Stomach (tissue), 9 donors: ENCODE measurements around the gene ALK. TPM values are rescaled to one million over a fixed set of nuclear protein-coding genes. Genes with fewer than 3 reads are reported as not detected.
"Not testable (repeated sequence)": the region's sequence is repeated elsewhere in the genome, so short reads cannot be mapped to it uniquely, and the experiment has no call there.

ENCODE experiments used
- DNase-seq, 2 donors: peaks; one replicate each; pipeline versions ENCODE4 v3.0.0 to v3.0.0-alpha.2; 2013 to 2019
- H3K27ac ChIP-seq, 5 donors: fragments of 200-600 bp in 4 of 5; sonication (generic) in 4 of 5; one replicate each; pipeline ENCODE4 v1.5.1; 2013 to 2019; ENCODE audit warnings: mild to moderate bottlenecking in 1 of 5, moderate library complexity in 1 of 5
- H3K27me3 ChIP-seq, 3 donors: fragments of 200-600 bp; sonication (generic); one replicate each; pipeline ENCODE4 v1.5.1; 2017 to 2019; ENCODE audit warnings: mixed run types in 1 of 3
- H3K36me3 ChIP-seq, 4 donors: fragments of 200-600 bp; sonication (generic); 1 replicate in 3 of 4; 2 replicates in 1 of 4; pipeline ENCODE4 v1.5.1; 2016 to 2019
- H3K4me1 ChIP-seq, 4 donors: fragments of 200-600 bp; sonication (generic); one replicate each; pipeline ENCODE4 v1.5.1; 2016 to 2019
- H3K4me3 ChIP-seq, 4 donors: fragments of 200-600 bp; sonication (generic) in 3 of 4; one replicate each; pipeline ENCODE4 v1.5.1; 2016 to 2019; ENCODE audit warnings: mild to moderate bottlenecking in 1 of 4
- H3K9me3 ChIP-seq, 4 donors: fragments of 200-600 bp; sonication (generic); one replicate each; pipeline ENCODE4 v1.5.1; 2016 to 2019
- CTCF ChIP-seq, 7 experiments: fragments of 450-650 bp in 4 of 7; fragments of 200-600 bp in 3 of 7; sonication (generic) in 3 of 7; IDR thresholded peaks; one replicate each; pipeline ENCODE4 v1.5.1; 2016 to 2019; ENCODE audit warnings: antibody characterized with exemption in 7 of 7, control low read depth in 2 of 7, mild to moderate bottlenecking in 1 of 7
- EP300 ChIP-seq: sonication (generic); formaldehyde crosslinking; IDR thresholded peaks from one replicate; pipeline ENCODE4 v1.6.1; 2017; ENCODE audit warnings: antibody characterized with exemption
- POLR2A ChIP-seq, 4 donors: fragments of 450-650 bp; IDR thresholded peaks; one replicate each; pipeline ENCODE4 v1.6.1; 2016; ENCODE audit warnings: antibody characterized with exemption in 4 of 4, control low read depth in 2 of 4, mild to moderate bottlenecking in 1 of 4, moderate library complexity in 1 of 4
- POLR2AphosphoS5 ChIP-seq, 3 donors: sonication (generic); formaldehyde crosslinking; IDR thresholded peaks; one replicate each; pipeline ENCODE4 v1.6.1; 2016; ENCODE audit warnings: antibody characterized with exemption in 3 of 3
- WGBS, 5 donors: extraction: QIAGEN DNeasy Blood & Tissue Kit in 3 of 5; methylation state at CpG; one replicate each; pipeline versions ENCODE4 v1.1.5 to v1.1.7; 2013 to 2018; 5-methylcytosine and 5-hydroxymethylcytosine counted together
- intact Hi-C: fragments of 100-400 bp; cut with DNase I; formaldehyde crosslinking; loops from one replicate; pipeline ENCODE4 v1.15.1; 2023; ENCODE audit warnings: low total_unique reads
- polyA plus RNA-seq, 3 donors: library from polyadenylated mRNA; stranded (reverse); fragments of 200-250 nt; gene quantifications; one replicate each; pipeline ENCODE4 v1.2.3, GENCODE V29; 2013
- total RNA-seq, 5 donors: library from RNA; depleted of rRNA; stranded (reverse); fragments of >200 nt; gene quantifications; one replicate each; pipeline versions ENCODE4 v1.1.0 to v1.2.3, GENCODE V29; 2014 to 2016
- donor health status: healthy with polysubstance abuse.
- donor health status: Bipolar disorder and iron deficiency.
- donor health status: healthy.

ALK gene
- total and polyA plus RNA-seq, 8 donors, result 0.13 to 0.92 TPM; not detected in 6

GRCh38 chr2:29829841-29830240, 91.5 kb downstream of the ALK start:
- Histone ChIP-seq H3K9me3 (no peaks in the 10 kb centered on the region), H3K27me3 (no peaks in the 10 kb centered on the region), H3K4me3 (no peak overlapping the region), H3K27ac (no peak overlapping the region), H3K36me3 (no peaks in the 10 kb centered on the region), H3K4me1 (no peaks in the 10 kb centered on the region)
- WGBS, 5 donors, result 52 to 85% (median 59%) methylated on average over 2 of the region's 2 CpGs
- intact Hi-C loops, result no loop called here
- TF ChIP-seq CTCF (IDR thresholded peaks at IDR 0.05), result no peak
- no peak for TF ChIP-seq EP300
- TF ChIP-seq POLR2AphosphoS5 (IDR thresholded peaks at IDR 0.05), result no peak
- TF ChIP-seq POLR2A (IDR thresholded peaks at IDR 0.05), result no peak
- DNase-seq, result no peak

GRCh38 chr2:29824145-29824544, 97.2 kb downstream of the ALK start:
- H3K36me3 ChIP-seq, intact Hi-C loops, DNase-seq, H3K4me1 ChIP-seq, H3K27ac ChIP-seq, H3K4me3 ChIP-seq, H3K9me3 ChIP-seq, H3K27me3 ChIP-seq: not testable (repeated sequence)
- WGBS, 5 donors, result 57 to 86% (median 74%) methylated on average over 1 of the region's 1 CpG

GRCh38 chr2:29821591-29821990, 99.8 kb downstream of the ALK start:
- Histone ChIP-seq H3K27me3 (no peaks in the 10 kb centered on the region), H3K4me3 (no peak overlapping the region), H3K27ac (no peak overlapping the region), H3K36me3 (no peaks in the 10 kb centered on the region), H3K9me3 (peaks cover 0 to 6% (median 0%) of the 10 kb centered on the region in 4 donors), H3K4me1 (peaks cover 0 to 6% (median 0%) of the 10 kb centered on the region in 4 donors)
- no peak for DNase-seq
- no peak for TF ChIP-seq POLR2A (IDR thresholded peaks at IDR 0.05)
- no peak for TF ChIP-seq EP300
- TF ChIP-seq CTCF (IDR thresholded peaks at IDR 0.05), result no peak
- intact Hi-C loops, result no loop called here
- WGBS, 5 donors, result 62 to 96% (median 90%) methylated on average over 2 of the region's 2 CpGs

GRCh38 chr2:29819570-29819969, 101.8 kb downstream of the ALK start:
- no peak for DNase-seq
- intact Hi-C loops, result no loop called here
- H3K27me3 ChIP-seq, result no peaks in the 10 kb centered on the region
- no peaks in the 10 kb centered on the region for H3K36me3 ChIP-seq
- peaks cover 0 to 16% (median 0%) of the 10 kb centered on the region in 4 donors for H3K4me1 ChIP-seq
- no peak overlapping the region for H3K27ac ChIP-seq
- no peak for TF ChIP-seq POLR2A (IDR thresholded peaks at IDR 0.05)
- no peak for TF ChIP-seq EP300
- TF ChIP-seq CTCF (IDR thresholded peaks at IDR 0.05), result no peak
- no peak for TF ChIP-seq POLR2AphosphoS5 (IDR thresholded peaks at IDR 0.05)
- H3K9me3 ChIP-seq, result peaks cover 0 to 6% (median 0%) of the 10 kb centered on the region in 4 donors
- H3K4me3 ChIP-seq, result no peak overlapping the region

GRCh38 chr2:29817801-29818680, 103.3 kb downstream of the ALK start:
- no peak overlapping the region for H3K4me3 ChIP-seq
- peaks cover 0 to 16% (median 0%) of the 10 kb centered on the region in 4 donors for H3K4me1 ChIP-seq
- H3K9me3 ChIP-seq, result no peaks in the 10 kb centered on the region
- WGBS, 5 donors, result 68 to 82% (median 76%) methylated on average over 26 of the region's 26 CpGs
- no peaks in the 10 kb centered on the region for H3K36me3 ChIP-seq
- no peaks in the 10 kb centered on the region for H3K27me3 ChIP-seq
- H3K27ac ChIP-seq, result peak overlapping the region in 4 of 5 donors; percentile 10 to 57 (median 34)
- no peak for TF ChIP-seq POLR2A (IDR thresholded peaks at IDR 0.05)
- DNase-seq, result peak in 1 of 2 donors; percentile 35
- intact Hi-C loops, result no loop called here
